Frontal cortex (tissue), 4 donors: ENCODE data around the gene FAM200B. TPM values are rescaled to one million over a fixed set of nuclear protein-coding genes. Genes with fewer than 3 reads are reported as not detected.
A peak's percentile ranks its signal among the peaks of the same experiment; 100 is the strongest.

Source experiments
- DNase-seq, 2 donors: peaks; one replicate each; pipeline ENCODE4 v3.0.0; 2012; ENCODE audit warnings: low spot score in 2 of 2
- FAIRE-seq: peaks from 2 replicates; lab custom pipeline; 2012; peaks lifted over from hg19 to GRCh38; lab: Jason Lieb, UNC
- total RNA-seq: library from RNA; depleted of rRNA; stranded (reverse); fragments of >200 nt; gene quantifications from one replicate; pipeline ENCODE4 v1.2.3, GENCODE V29; 2014
- donor health status: control.
- donor health status: control.
- donor health status: control.

The FAM200B gene
- total RNA-seq = 91.7 TPM

GRCh38 chr4:15681372-15682241 lies at the start of gene FAM200B:
Gene FAM200B (plus strand): TSS chr4:15681827. CDS start chr4:15686978, 5,151 bp downstream.
- DNase-seq = peak; percentile 97 to 99
- no peak for FAIRE-seq

GRCh38 chr4:15636818-15637217 lies 44.8 kb upstream of the FAM200B start:
- DNase-seq (no peak), FAIRE-seq (no peak)

GRCh38 chr4:15638418-15638817 lies 43.2 kb upstream of the FAM200B start:
- DNase-seq (no peak), FAIRE-seq (no peak)

GRCh38 chr4:15648600-15648999 lies 33.0 kb upstream of the FAM200B start:
- DNase-seq = no peak
- FAIRE-seq = no peak

GRCh38 chr4:15649914-15650545 lies 31.6 kb upstream of the FAM200B start:
- FAIRE-seq (peak; percentile 8), DNase-seq (no peak)

GRCh38 chr4:15651676-15652075 lies 30.0 kb upstream of the FAM200B start:
- DNase-seq (no peak), FAIRE-seq (no peak)

- no peak for DNase-seq
- FAIRE-seq = no peak
These were observed 29.4 kb upstream of the FAM200B start for GRCh38 chr4:15652191-15652590.

GRCh38 chr4:15652841-15653240 lies 28.8 kb upstream of the FAM200B start:
- FAIRE-seq (no peak), DNase-seq (no peak)

- FAIRE-seq = no peak
- no peak for DNase-seq
These were observed 28.2 kb upstream of the FAM200B start for GRCh38 chr4:15653420-15653819.

- DNase-seq = peak in 1 of 2 donors; percentile 35
- FAIRE-seq = no peak
These were observed 27.6 kb upstream of the FAM200B start for GRCh38 chr4:15653864-15654592.

GRCh38 chr4:15654593-15655222 lies 26.9 kb upstream of the FAM200B start:
- DNase-seq (peak in 1 of 2 donors; percentile 44), FAIRE-seq (no peak)

GRCh38 chr4:15655223-15656037 lies 26.2 kb upstream of the FAM200B start, which contains the start of gene FBXL5:
Gene FBXL5 (minus strand): TSS chr4:15655357. CDS start chr4:15655287, 70 bp downstream.
- DNase-seq (peak; percentile 91 to 95), FAIRE-seq (no peak)

- FAIRE-seq = no peak
- peak in 1 of 2 donors; percentile 20 for DNase-seq
These were observed 25.6 kb upstream of the FAM200B start for GRCh38 chr4:15656038-15656470.

- FAIRE-seq = no peak
These were observed 24.3 kb upstream of the FAM200B start for GRCh38 chr4:15657366-15657765.

GRCh38 chr4:15658136-15658770 lies 23.4 kb upstream of the FAM200B start:
- FAIRE-seq (no peak), DNase-seq (no peak)

More at GRCh38 chr4:15657366-15657765, 24.3 kb upstream of the FAM200B start:
- no peak for DNase-seq

- FAIRE-seq = no peak
- DNase-seq = no peak
These were observed 22.8 kb upstream of the FAM200B start for GRCh38 chr4:15658781-15659180.

- FAIRE-seq = no peak
- DNase-seq = no peak
These were observed 21.7 kb upstream of the FAM200B start for GRCh38 chr4:15659768-15660570.
